OCI-LY1 (cell line): ENCODE measurements around the gene TERB1.
A peak's percentile ranks its signal among the peaks of the same experiment; 100 is the strongest.

Experiments
- H2AFZ ChIP-seq: fragments of 200-600 bp; sonication (generic), shearing (Covaris generic); 2 replicates; pipeline ENCODE4 v1.6.0; 2014; ENCODE audit warnings: antibody characterized with exemption, mild to moderate bottlenecking, low read length
- H3F3A ChIP-seq: fragments of 200-600 bp; sonication (generic), shearing (Covaris generic); 2 replicates; pipeline ENCODE4 v1.6.0; 2014; ENCODE audit warnings: mild to moderate bottlenecking, antibody characterized with exemption, low read length, moderate library complexity; ENCODE audit not compliant: insufficient read depth
- H3K27ac ChIP-seq: fragments of 200-600 bp; sonication (generic); 2 replicates; pipeline ENCODE4 v1.5.1; 2014; ENCODE audit warnings: low read length, mixed run types, mild to moderate bottlenecking, low read depth; ENCODE audit not compliant: poor library complexity, severe bottlenecking
- H3K27me3 ChIP-seq: fragments of 200-600 bp; sonication (generic); 2 replicates; pipeline ENCODE4 v1.6.0; 2014; ENCODE audit warnings: antibody characterized with exemption, mild to moderate bottlenecking, low read length, moderate library complexity; ENCODE audit not compliant: insufficient read depth
- H3K36me3 ChIP-seq: fragments of 200-600 bp; sonication (generic); 2 replicates; pipeline ENCODE4 v1.6.1; 2014; ENCODE audit warnings: mild to moderate bottlenecking, antibody characterized with exemption, low read length, moderate library complexity, mixed read lengths; ENCODE audit not compliant: insufficient read depth
- H3K4me1 ChIP-seq: fragments of 200-600 bp; sonication (generic); 2 replicates; pipeline ENCODE4 v1.5.1; 2014; ENCODE audit warnings: mild to moderate bottlenecking, low read length, moderate library complexity; ENCODE audit not compliant: insufficient read depth, severe bottlenecking
- H3K4me2 ChIP-seq: fragments of 200-600 bp; sonication (generic), shearing (Covaris generic); 2 replicates; pipeline ENCODE4 v1.6.1; 2014; ENCODE audit warnings: low read length
- H3K4me3 ChIP-seq: fragments of 200-600 bp; sonication (generic); 2 replicates; pipeline ENCODE4 v1.5.1; 2014; ENCODE audit warnings: low read length, low read depth, mild to moderate bottlenecking, mixed read lengths; ENCODE audit not compliant: poor library complexity, severe bottlenecking
- H3K79me2 ChIP-seq: fragments of 200-600 bp; shearing (Covaris generic); 2 replicates; pipeline ENCODE4 v1.6.1; 2016; ENCODE audit warnings: mixed run types, low read length, mixed read lengths; ENCODE audit not compliant: insufficient read depth
- H3K9ac ChIP-seq: fragments of 200-600 bp; sonication (generic), shearing (Covaris generic); 2 replicates; pipeline ENCODE4 v1.6.1; 2014; ENCODE audit warnings: mild to moderate bottlenecking, low read length, mixed read lengths
- H3K9me2 ChIP-seq: fragments of 200-600 bp; sonication (generic), shearing (Covaris generic); 2 replicates; pipeline ENCODE4 v1.6.1; 2014; ENCODE audit warnings: low read depth, mild to moderate bottlenecking, low read length, mixed read lengths
- H3K9me3 ChIP-seq: fragments of 200-600 bp; shearing (Covaris generic); 2 replicates; pipeline ENCODE4 v1.6.1; 2014; ENCODE audit warnings: low read length, mixed read lengths
- H4K20me1 ChIP-seq: fragments of 200-600 bp; sonication (generic), shearing (Covaris generic); 2 replicates; pipeline ENCODE4 v1.6.0; 2016; ENCODE audit warnings: mild to moderate bottlenecking, low read length; ENCODE audit not compliant: insufficient read depth
- EZH2 ChIP-seq: fragments of 200-600 bp; sonication (generic), shearing (Covaris generic); IDR thresholded peaks from 2 replicates; pipeline ENCODE4 v1.8.0; 2017; ENCODE audit warnings: borderline replicate concordance, mixed run types, mild to moderate bottlenecking, antibody characterized with exemption, low read length, moderate library complexity, mixed read lengths
- TF ChIP-seq, protein P1 (sequence below): fragments of 200-600 bp; sonication (generic), shearing (Covaris generic); IDR thresholded peaks from 2 replicates; pipeline ENCODE4 v1.5.1; 2017; ENCODE audit warnings: mild to moderate bottlenecking, antibody characterized with exemption, low read length, moderate library complexity, mixed read lengths

Gene TERB1

DNA sequence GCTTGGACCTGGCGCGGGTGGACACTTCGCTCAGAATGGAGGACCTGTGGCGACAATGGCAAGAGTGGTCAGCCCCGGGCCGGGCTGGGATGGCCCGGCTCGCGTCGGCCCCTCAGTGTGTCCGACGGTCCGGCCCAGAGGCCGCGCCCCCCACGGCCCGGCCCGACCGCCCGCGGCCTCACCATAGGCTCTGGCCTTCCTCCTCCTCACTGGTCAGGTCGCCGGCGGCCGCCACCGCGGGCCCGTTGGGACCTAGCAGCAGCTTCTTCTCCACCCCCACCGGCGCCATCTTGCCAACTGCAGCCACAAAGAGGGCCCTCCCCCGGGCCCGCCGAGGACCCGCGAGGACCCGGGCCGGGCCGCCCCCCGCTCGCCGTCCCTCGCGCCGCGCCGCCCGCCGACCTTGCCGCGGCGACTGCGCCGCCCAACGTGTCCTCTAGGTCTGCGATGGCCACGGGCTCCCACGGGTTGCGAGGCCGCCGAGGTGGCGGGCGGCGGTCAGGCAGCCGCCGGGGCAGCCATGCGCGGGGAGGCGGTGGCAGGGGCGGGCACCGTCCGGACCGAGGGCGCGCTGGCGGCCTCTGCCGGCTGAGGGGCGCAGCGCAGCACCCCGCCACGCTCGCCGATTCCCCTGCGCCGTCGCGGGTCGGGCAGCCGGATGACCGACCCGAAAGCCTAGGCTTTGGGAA is 49.9 kb downstream of the TERB1 start, which contains the start of gene DYNC1LI2:
Gene DYNC1LI2, minus strand, starts transcription at position 307 of the 689 bp plus-strand sequence. Its CDS starts 18 bp downstream, at position 289.
- Histone ChIP-seq H3K4me2 (peak within 1 kb of the TSS; percentile 99), H3K79me2 (peaks cover 18% of the 10 kb centered on the region), H3K4me1 (peaks cover 24% of the 10 kb centered on the region), H3K9me3 (no peaks in the 10 kb centered on the region), H3K36me3 (peaks cover 31% of the 10 kb centered on the region), H3K4me3 (peak within 1 kb of the TSS; percentile 100), H3K27ac (no peak within 1 kb of the TSS), H4K20me1 (no peaks in the 10 kb centered on the region), H3F3A (no peaks in the 10 kb centered on the region), H3K9ac (peak within 1 kb of the TSS; percentile 99), H3K9me2 (no peaks in the 10 kb centered on the region), H2AFZ (peak within 1 kb of the TSS; percentile 92), H3K27me3 (peaks cover 4% of the 10 kb centered on the region)
- TF ChIP-seq, protein P1, sequence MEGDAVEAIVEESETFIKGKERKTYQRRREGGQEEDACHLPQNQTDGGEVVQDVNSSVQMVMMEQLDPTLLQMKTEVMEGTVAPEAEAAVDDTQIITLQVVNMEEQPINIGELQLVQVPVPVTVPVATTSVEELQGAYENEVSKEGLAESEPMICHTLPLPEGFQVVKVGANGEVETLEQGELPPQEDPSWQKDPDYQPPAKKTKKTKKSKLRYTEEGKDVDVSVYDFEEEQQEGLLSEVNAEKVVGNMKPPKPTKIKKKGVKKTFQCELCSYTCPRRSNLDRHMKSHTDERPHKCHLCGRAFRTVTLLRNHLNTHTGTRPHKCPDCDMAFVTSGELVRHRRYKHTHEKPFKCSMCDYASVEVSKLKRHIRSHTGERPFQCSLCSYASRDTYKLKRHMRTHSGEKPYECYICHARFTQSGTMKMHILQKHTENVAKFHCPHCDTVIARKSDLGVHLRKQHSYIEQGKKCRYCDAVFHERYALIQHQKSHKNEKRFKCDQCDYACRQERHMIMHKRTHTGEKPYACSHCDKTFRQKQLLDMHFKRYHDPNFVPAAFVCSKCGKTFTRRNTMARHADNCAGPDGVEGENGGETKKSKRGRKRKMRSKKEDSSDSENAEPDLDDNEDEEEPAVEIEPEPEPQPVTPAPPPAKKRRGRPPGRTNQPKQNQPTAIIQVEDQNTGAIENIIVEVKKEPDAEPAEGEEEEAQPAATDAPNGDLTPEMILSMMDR = peak; percentile 64
- no peak for TF ChIP-seq EZH2

DNA sequence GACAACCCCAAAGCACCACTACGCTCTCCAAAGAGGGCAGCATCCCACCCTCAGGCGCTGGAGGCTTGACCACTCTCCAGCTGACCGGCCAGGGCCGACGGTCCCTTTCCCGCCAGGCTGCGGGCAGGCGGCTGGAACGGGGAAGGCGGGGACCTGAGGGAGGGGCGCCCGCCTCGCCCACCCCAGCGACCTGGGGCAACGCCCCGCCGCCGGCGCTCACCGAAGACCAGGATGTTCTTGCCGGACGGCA is 50.4 kb downstream of the TERB1 start:
- H3K36me3 ChIP-seq = peaks cover 35% of the 10 kb centered on the region
- H3K9me2 ChIP-seq = no peaks in the 10 kb centered on the region
- peaks cover 24% of the 10 kb centered on the region for H3K4me1 ChIP-seq
- H4K20me1 ChIP-seq = no peaks in the 10 kb centered on the region
- peak overlapping the region; percentile 99 for H3K4me2 ChIP-seq
- H3K79me2 ChIP-seq = peaks cover 18% of the 10 kb centered on the region
- TF ChIP-seq, protein P1 = no peak
- no peaks in the 10 kb centered on the region for H3F3A ChIP-seq
- H3K27ac ChIP-seq = no peak overlapping the region
- peak overlapping the region; percentile 100 for H3K4me3 ChIP-seq
- peak overlapping the region; percentile 99 for H3K9ac ChIP-seq
- peaks cover 4% of the 10 kb centered on the region for H3K27me3 ChIP-seq
- no peaks in the 10 kb centered on the region for H3K9me3 ChIP-seq
- H2AFZ ChIP-seq = no peak overlapping the region

DNA sequence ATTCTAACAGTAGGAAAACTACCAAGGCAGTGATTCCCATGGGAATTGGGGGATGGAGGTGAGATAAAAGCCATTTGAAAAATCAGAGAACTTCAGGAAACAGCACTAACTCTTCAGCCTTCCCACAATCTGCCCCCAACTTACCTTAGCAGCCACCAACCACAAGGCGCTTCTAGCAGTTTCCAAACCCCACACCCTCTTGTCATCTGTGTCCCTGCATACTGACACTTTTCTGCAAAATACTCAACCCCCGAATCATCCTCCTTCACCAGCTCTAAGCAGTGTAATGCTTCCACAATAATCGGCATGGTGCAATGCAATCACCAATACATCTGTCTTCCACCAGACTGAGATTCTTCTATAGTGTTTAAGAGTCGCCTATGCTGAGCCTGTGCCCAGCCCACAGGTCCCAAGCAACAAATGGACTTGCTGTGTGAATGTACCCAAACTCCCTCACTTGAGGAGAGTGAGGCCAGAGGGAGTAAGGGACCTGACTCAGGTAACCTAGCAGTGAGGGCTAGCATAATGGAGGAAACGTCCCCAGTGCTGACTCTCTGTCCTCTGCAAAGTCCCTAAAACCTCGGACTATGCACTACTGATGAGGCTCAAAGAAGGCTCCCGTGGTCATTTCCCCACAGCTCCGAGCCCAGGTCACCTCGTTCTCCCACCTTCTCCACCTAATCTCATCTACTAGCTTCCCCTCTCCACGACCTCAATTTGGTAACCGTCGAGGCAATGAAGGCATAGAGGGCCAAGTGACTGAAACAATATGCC is 50.9 kb downstream of the TERB1 start:
- Histone ChIP-seq H3K9me3 (no peaks in the 10 kb centered on the region), H3K9ac (peak overlapping the region; percentile 99), H3K9me2 (no peaks in the 10 kb centered on the region), H3K27me3 (peaks cover 4% of the 10 kb centered on the region), H2AFZ (no peak overlapping the region), H3K4me2 (peak overlapping the region; percentile 99), H3F3A (no peaks in the 10 kb centered on the region), H3K36me3 (peaks cover 36% of the 10 kb centered on the region), H3K79me2 (peaks cover 18% of the 10 kb centered on the region), H3K27ac (no peak overlapping the region), H3K4me1 (peaks cover 24% of the 10 kb centered on the region), H4K20me1 (no peaks in the 10 kb centered on the region), H3K4me3 (peak overlapping the region; percentile 100)
- TF ChIP-seq EZH2 = no peak
- TF ChIP-seq, protein P1 = no peak
